K562 (cell line): ENCODE results near the gene PLAAT5.

Experiments used
- E2F1 ChIP-seq: sonication (generic); formaldehyde crosslinking; IDR thresholded peaks from 2 replicates; pipeline ENCODE4 v1.8.1; 2023; ENCODE audit warnings: mild to moderate bottlenecking, missing genetic modification reagents, moderate library complexity
- NBN ChIP-seq: fragments of 450-650 bp; IDR thresholded peaks from 2 replicates; pipeline ENCODE4 v1.6.1; 2016; ENCODE audit warnings: low read depth, mild to moderate bottlenecking
- NFE2L1 ChIP-seq: fragments of 450-650 bp; IDR thresholded peaks from 2 replicates; pipeline ENCODE4 v1.6.1; 2016; ENCODE audit warnings: missing genetic modification characterization, low read depth, mild to moderate bottlenecking, missing compliant biosample characterization, moderate library complexity, borderline replicate concordance
- PRMT5 ChIP-seq: sonication (generic); formaldehyde crosslinking; IDR thresholded peaks from 2 replicates; pipeline ENCODE4 v1.5.0; 2020; ENCODE audit warnings: missing genetic modification reagents

DNA sequence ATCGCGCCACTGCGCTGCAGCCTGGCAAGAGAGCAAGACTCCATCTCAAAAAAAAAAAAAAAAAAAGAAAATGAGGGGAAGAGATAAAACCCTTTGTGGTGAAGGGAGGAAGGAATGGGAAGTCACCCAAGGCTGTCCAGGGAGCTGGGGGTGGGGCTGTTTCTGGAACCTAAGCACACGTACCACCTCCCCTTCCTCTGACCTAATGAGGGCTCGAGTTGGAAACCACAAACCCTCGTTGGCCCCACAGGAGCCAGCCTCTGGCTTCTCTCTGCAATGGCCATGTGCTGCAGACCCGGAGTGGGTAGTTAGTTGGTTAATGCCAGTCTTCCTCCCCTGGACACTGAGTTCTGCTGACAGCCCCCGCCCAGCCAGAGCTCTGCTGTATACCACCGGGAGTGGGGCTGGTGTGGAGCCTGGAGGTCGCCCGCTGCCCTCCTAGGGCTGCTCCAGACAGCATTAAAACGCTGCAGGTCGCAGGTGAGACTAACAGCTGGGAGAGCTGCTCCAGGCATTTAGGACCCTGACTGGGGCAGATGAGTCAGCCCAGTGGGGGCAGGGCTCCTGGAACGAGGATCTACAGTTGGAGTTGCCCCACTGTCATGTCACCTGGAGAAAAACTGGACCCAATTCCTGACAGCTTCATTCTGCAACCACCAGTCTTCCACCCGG lies 15.0 kb upstream of the PLAAT5 start, which contains the start of gene LGALS12:
- TF ChIP-seq NFE2L1 (no peak), PRMT5 (CRISPR knock-in tag) (no peak), NBN (no peak), E2F1 (CRISPR knock-in tag) (no peak)
